NCI-H510A treated with DMSO at 0.1 percent for 48 hours (cell line): Measurements from ENCODE around the gene KRT20.

ENCODE experiments used
- DNase-seq: peaks from one replicate; lab custom pipeline; 2025; lab: John Stamatoyannopoulos, UW

Gene KRT20

DNA sequence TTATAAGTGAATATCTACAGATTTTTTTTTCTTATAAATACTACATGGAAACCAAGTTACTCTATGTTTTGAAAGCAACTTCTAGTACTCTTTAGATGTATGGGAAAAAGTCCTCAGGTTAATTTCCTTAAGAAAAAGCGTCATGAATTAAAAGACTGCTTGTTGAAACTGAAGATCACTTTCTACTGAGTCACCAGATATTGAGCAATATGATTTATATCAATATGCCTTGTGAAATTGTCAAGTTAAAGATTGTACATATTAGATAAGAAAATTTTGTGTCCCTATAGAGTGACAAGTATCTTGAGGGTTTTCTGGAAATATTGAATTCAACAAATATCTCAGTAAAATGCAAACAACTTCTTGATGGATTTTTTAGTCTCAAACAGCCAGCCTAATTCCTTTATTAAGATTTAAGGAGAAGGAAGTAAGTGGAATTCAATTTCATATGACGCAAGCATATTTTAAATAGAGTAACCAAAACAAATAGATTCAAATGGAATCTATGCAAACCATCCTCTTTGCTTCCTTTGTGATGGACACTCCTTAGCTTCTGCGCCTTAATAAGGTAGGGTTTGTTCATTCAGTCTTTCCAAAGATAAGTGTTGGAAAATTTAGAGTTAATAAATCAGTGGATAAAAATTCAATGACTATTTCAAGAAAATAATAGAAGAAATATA lies 34.6 kb downstream of the KRT20 start:
- DNase-seq = no peak

- no peak for DNase-seq
These were observed 35.3 kb downstream of the KRT20 start for GRCh38 chr17:40849723-40850122.

GRCh38 chr17:40848583-40849235 lies 36.3 kb downstream of the KRT20 start:
- no peak for DNase-seq

DNA sequence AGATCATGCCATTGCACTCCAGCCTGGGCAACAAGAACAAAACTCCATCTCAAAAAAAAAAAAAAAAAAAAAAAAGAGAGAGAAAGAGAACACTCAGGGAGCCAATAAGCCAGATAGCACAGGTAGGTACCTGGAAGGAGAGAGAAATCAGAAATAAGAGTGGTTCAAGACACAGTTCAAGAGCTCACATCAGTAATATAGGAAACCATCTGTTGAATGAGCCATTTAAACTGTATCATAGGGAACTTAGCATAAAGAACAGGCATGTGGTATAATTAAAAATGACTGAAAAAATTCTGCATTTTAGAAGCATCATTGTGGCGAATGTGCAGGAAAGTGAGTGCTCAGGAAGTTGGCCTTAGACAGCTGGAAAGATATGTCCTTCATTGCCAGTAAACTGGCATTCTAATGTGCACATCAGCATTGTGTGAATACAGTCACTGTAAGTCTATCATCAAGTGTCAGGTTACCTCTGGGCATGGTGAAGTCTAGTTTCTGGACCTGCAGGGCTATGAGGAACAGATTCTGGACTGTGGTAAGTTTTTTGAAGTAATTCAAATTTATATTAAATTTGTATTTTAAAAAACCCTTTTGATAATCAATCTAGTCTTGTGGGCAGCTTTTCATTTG lies 38.4 kb downstream of the KRT20 start:
- DNase-seq = no peak

DNA sequence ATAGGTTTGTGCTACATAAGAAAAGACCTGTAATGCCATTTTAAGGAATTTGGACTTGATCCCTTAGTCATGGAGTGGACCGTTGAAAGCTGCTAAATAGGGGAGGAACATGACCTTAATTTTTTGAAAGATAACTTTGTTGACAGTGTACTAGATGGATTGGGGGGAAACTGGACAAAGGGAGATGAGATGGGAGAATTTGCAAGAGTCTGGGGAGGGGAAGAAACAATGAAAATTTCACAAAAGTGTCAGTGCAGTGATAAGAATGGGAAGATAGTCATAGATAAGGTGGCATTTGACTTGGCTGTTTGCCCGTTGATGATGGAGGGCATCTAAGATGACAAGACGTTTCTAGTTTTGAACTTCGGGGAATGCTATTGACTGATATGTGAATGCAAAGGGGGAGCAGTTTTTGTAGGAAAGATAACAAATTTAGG lies 40.4 kb downstream of the KRT20 start:
- DNase-seq = no peak

DNA sequence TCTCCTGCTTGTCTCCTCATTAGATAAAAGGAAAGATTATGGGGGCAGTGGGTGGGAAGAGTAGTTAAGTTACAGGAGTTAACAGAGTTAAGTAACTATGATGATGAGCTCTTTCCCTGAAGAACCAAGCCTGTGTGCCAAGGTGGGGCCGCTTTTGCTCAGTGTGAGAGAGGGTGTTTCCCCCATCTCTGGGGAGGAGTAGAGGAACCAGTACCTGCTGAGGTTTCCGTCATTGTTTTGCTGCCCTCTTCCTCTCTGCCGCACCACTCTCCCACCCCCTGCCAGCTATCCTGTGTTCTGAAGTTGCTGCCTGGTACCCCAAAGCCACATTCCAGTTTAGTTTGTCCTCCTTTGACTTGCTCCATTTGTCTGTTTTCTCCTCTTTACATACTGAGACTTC lies 41.8 kb downstream of the KRT20 start:
- no peak for DNase-seq

DNA sequence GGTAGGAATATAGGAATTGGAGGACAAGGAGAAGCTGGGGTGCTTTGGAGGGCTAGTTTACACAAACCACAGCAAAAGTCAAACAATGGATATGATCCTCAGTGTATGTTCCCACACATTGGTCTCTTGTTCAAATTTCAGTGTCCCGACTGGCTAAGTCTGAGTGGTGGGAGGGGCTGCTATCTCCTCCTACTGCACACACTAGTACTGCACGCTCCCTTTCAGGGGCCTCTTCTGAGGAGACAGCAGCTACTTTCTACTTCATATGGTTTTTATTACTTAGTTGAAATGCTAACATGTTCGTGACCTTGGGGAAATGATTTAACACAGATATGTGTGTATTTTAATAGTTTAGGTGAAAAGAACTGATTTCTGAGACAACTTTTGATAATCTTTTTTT lies 43.8 kb downstream of the KRT20 start:
- DNase-seq = no peak

- no peak for DNase-seq
These were observed 45.8 kb downstream of the KRT20 start for GRCh38 chr17:40839194-40839593.

DNA sequence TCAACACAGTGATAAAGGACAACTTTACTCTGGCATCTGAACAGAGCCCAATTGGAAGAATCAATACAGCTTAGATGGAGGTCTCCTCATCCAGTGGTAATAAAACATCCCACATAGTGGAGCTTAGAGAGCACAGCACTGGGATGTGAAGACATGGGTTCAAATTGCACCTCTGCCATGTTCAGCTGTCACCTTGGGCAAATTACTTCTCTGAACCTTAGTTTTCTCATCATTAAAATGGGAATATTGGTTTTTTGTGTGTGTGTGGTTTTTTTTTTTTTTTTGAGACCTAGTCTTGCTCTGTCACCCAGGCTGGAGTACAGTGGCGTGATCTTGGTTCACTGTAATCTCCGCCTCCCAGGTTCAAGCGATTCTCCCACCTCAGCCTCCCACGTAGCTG lies 49.0 kb downstream of the KRT20 start:
- DNase-seq = no peak

DNA sequence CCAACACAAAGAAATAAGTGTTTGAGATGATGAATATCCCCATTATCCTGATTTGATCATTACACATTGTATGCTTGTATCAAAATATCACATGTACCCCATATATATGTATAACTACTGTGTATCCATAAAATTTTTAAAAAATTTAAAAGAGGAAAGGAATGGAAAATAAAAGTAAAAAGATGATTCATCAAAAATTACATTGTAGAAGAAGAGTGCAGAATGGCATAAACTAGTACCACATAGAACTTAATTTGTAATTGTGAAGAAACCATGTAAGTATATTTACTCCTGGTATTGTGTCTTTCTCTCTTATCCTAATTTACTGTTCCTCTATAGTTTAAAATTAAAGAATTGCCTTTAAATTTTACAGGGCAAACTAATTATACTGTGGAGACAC lies 51.2 kb downstream of the KRT20 start:
- DNase-seq = no peak

GRCh38 chr17:40832840-40833239 lies 52.2 kb downstream of the KRT20 start:
- no peak for DNase-seq

DNA sequence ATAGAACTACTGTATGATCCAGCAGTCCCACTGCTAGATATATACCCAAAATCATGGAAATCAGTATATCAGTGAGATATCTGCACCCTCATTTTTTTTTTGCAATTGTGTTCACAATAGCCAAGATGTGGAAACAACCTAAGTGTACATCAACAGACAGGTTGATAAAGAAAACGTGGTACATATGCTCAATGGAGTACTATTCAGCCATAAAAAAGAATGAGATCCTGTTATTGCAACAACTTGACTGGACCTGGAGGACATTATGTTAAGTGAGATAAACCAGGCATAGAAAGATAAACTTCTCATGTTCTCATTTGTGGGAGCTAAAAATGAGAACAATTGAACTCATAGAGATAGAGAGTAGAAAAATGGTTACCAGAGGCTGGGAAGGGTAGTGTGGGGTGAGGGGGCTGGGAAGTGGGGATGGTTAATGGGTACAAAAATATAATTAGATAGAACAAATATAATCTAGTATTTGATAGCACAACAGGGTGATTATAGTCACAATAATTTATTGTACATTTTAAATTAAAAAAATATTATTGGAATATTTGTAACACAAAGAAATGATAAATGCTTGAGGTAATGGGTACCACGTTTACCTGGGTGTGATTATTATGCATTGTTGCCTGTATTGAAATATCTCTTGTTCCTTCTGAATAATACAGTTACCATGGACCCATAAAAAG lies 54.8 kb downstream of the KRT20 start:
- DNase-seq = no peak

- DNase-seq = no peak
These were observed 56.5 kb downstream of the KRT20 start for GRCh38 chr17:40828454-40829044.

GRCh38 chr17:40827746-40828453 lies 57.1 kb downstream of the KRT20 start:
- DNase-seq = no peak
